GM04503 (cell line): ENCODE measurements around the gene RBM5.

ENCODE experiments used
- DNase-seq: peaks from one replicate; pipeline ENCODE4 v3.0.0-alpha.2; 2012; ENCODE audit warnings: low read depth

RBM5 gene

GRCh38 chr3:50162034-50162883 lies 73.5 kb downstream of the RBM5 start:
- no peak for DNase-seq

- peak; percentile 80 for DNase-seq
These were observed 75.1 kb downstream of the RBM5 start for GRCh38 chr3:50163572-50164455.

- DNase-seq: no peak
These were observed 75.8 kb downstream of the RBM5 start for GRCh38 chr3:50164481-50164880.

- DNase-seq: peak; percentile 67
These were observed 76.5 kb downstream of the RBM5 start for GRCh38 chr3:50164984-50165909.

- no peak for DNase-seq
These were observed 77.3 kb downstream of the RBM5 start for GRCh38 chr3:50165910-50166538.

- no peak for DNase-seq
These were observed 77.9 kb downstream of the RBM5 start for GRCh38 chr3:50166620-50167019.

- DNase-seq: no peak
These were observed 78.5 kb downstream of the RBM5 start for GRCh38 chr3:50167069-50167840.

- DNase-seq: no peak
These were observed 79.1 kb downstream of the RBM5 start for GRCh38 chr3:50167841-50168209.

GRCh38 chr3:50168388-50168787 lies 79.7 kb downstream of the RBM5 start:
- DNase-seq: no peak
